HG02763 (cell line): ENCODE results near the gene AIF1L.

Experiments
- ATAC-seq: cut with Tn5 transposase; IDR thresholded peaks from one replicate; pipeline ENCODE4 v1.9.1; 2021; ENCODE audit warnings: mild to moderate bottlenecking, moderate library complexity; ENCODE audit not compliant: unreplicated experiment

The AIF1L gene

GRCh38 chr9:131161585-131161984, 65.3 kb downstream of the AIF1L start:
- ATAC-seq, result no peak

- no peak for ATAC-seq
Observed at GRCh38 chr9:131162886-131163285, 66.6 kb downstream of the AIF1L start.

- no peak for ATAC-seq
Observed at GRCh38 chr9:131165523-131165922, 69.2 kb downstream of the AIF1L start.

GRCh38 chr9:131167146-131167692, 70.9 kb downstream of the AIF1L start:
- no peak for ATAC-seq

GRCh38 chr9:131167936-131168335, 71.6 kb downstream of the AIF1L start:
- no peak for ATAC-seq

GRCh38 chr9:131169563-131170240, 73.4 kb downstream of the AIF1L start:
- no peak for ATAC-seq
